IMR-90 (cell line): ENCODE measurements around the gene PDE6A. TPM values are rescaled to one million over a fixed set of nuclear protein-coding genes. Genes with fewer than 3 reads are reported as not detected.
"Not testable (repeated sequence)": the region's sequence is repeated elsewhere in the genome, so short reads cannot be mapped to it uniquely, and the experiment has no call there.

Source experiments
- ATAC-seq: fragments of 200-7000 bp; cut with Tn5 transposase; 2 replicates; pipeline ENCODE4 v1.9.1; 2020; ENCODE audit warnings: low read depth, mild to moderate bottlenecking, moderate library complexity
- BruUV-seq: library from RNA; stranded (reverse); fragments of 400-500 nt; replicated peaks from 2 replicates; lab custom pipeline; 2021; lab: Mats Ljungman, UMichigan
- CTCF ChIA-PET: fragments of 300-600 bp; formaldehyde crosslinking; extraction: SDS; loops from one replicate; lab custom pipeline; 2021; ENCODE audit warnings: antibody characterized with exemption; lab: Yijun Ruan, JAX
- POLR2A ChIA-PET: fragments of 300-600 bp; sonication (Branson Sonifier 250); formaldehyde crosslinking; loops from one replicate; lab custom pipeline; 2022; ENCODE audit warnings: antibody characterized with exemption; ENCODE audit not compliant: unreplicated experiment; lab: Charles Lee
- DNase-seq: peaks from one replicate; pipeline ENCODE4 v3.0.0; 2013
- H2AFZ ChIP-seq: replicated peaks from 2 replicates; pipeline ENCODE3; 2013; ENCODE audit warnings: low read length, mild to moderate bottlenecking; ENCODE audit not compliant: poor library complexity
- H2AK5ac ChIP-seq: 2 replicates; pipeline ENCODE4 v1.6.1; 2013; ENCODE audit warnings: low read depth, low read length, inconsistent platforms
- H2AK9ac ChIP-seq: replicated peaks from 2 replicates; pipeline ENCODE3; 2013; ENCODE audit warnings: mild to moderate bottlenecking, low read depth, low read length, moderate library complexity; ENCODE audit not compliant: poor library complexity
- H2BK120ac ChIP-seq: 2 replicates; pipeline ENCODE4 v1.6.1; 2013; ENCODE audit warnings: low read depth, low read length, inconsistent platforms
- H2BK15ac ChIP-seq: 3 replicates; pipeline ENCODE4 v1.6.1; 2013; ENCODE audit warnings: low read depth, low read length, inconsistent platforms
- H2BK20ac ChIP-seq: 2 replicates; pipeline ENCODE4 v1.6.1; 2013; ENCODE audit warnings: low read depth, mild to moderate bottlenecking, inconsistent platforms, low read length, moderate library complexity
- H2BK5ac ChIP-seq: 2 replicates; pipeline ENCODE4 v1.6.1; 2013; ENCODE audit warnings: mild to moderate bottlenecking, low read depth, low read length, inconsistent platforms; ENCODE audit not compliant: poor library complexity, severe bottlenecking
- H3K14ac ChIP-seq: replicated peaks from 2 replicates; pipeline ENCODE4 v1.6.1; 2013; ENCODE audit warnings: low read depth, low read length, inconsistent platforms
- H3K18ac ChIP-seq: 2 replicates; pipeline ENCODE4 v1.6.1; 2013; ENCODE audit warnings: low read depth, low read length, control low read depth
- H3K23ac ChIP-seq: 2 replicates; pipeline ENCODE4 v1.6.1; 2013; ENCODE audit warnings: low read depth, low read length, inconsistent platforms
- H3K27ac ChIP-seq: 2 replicates; pipeline ENCODE4 v1.5.1; 2013; ENCODE audit warnings: mild to moderate bottlenecking, control low read depth, low read length; ENCODE audit not compliant: insufficient read depth
- H3K27me3 ChIP-seq: 2 replicates; pipeline ENCODE4 v1.6.1; 2013; ENCODE audit warnings: low read length; ENCODE audit not compliant: control insufficient read depth, insufficient read depth
- H3K36me3 ChIP-seq: 2 replicates; pipeline ENCODE4 v1.6.1; 2013; ENCODE audit warnings: low read length, mixed read lengths; ENCODE audit not compliant: control insufficient read depth, insufficient read depth
- H3K4ac ChIP-seq: 2 replicates; pipeline ENCODE4 v1.6.1; 2013; ENCODE audit warnings: low read depth, low read length, inconsistent platforms
- H3K4me1 ChIP-seq: 2 replicates; pipeline ENCODE4 v1.6.1; 2013; ENCODE audit warnings: low read length, mixed read lengths; ENCODE audit not compliant: control insufficient read depth, insufficient read depth
- H3K4me2 ChIP-seq: 2 replicates; pipeline ENCODE4 v1.6.1; 2013; ENCODE audit warnings: low read depth, mild to moderate bottlenecking, control low read depth, low read length, moderate library complexity
- H3K4me3 ChIP-seq: 2 replicates; pipeline ENCODE4 v1.5.1; 2013; ENCODE audit warnings: low read depth, mild to moderate bottlenecking, control low read depth, low read length, moderate library complexity; ENCODE audit not compliant: insufficient read depth
- H3K56ac ChIP-seq: 2 replicates; pipeline ENCODE4 v1.6.1; 2013; ENCODE audit warnings: low read length, inconsistent platforms; ENCODE audit not compliant: insufficient read depth; ENCODE audit errors: extremely low read depth
- H3K79me1 ChIP-seq, 2 experiments: 2 replicates each; pipeline ENCODE4 v1.6.1; 2013; ENCODE audit warnings: low read length in 2 of 2, inconsistent platforms in 1 of 2, low read depth in 1 of 2
- H3K9ac ChIP-seq: 2 replicates; pipeline ENCODE4 v1.6.1; 2013; ENCODE audit warnings: low read depth, low read length, control low read depth
- H3K9me1 ChIP-seq: 2 replicates; pipeline ENCODE4 v1.6.1; 2013; ENCODE audit warnings: low read length, inconsistent platforms; ENCODE audit not compliant: insufficient read depth
- H3K9me3 ChIP-seq: 2 replicates; pipeline ENCODE4 v1.6.1; 2013; ENCODE audit warnings: low read length; ENCODE audit not compliant: control insufficient read depth, insufficient read depth
- H4K20me1 ChIP-seq: 2 replicates; pipeline ENCODE4 v1.6.1; 2013; ENCODE audit warnings: low read length, inconsistent platforms; ENCODE audit not compliant: insufficient read depth
- H4K5ac ChIP-seq: 2 replicates; pipeline ENCODE4 v1.6.1; 2013; ENCODE audit warnings: mild to moderate bottlenecking, low read depth, low read length, control low read depth
- H4K8ac ChIP-seq, 2 experiments: 2 replicates each; pipeline ENCODE4 v1.6.1; 2013; ENCODE audit warnings: low read depth in 2 of 2, low read length in 2 of 2, control low read depth in 1 of 2, inconsistent platforms in 1 of 2
- H4K91ac ChIP-seq: 2 replicates; pipeline ENCODE4 v1.6.1; 2013; ENCODE audit warnings: low read depth, low read length, inconsistent platforms; ENCODE audit not compliant: insufficient read depth
- BHLHE40 ChIP-seq: fragments of 150-350 bp; IDR thresholded peaks from 2 replicates; pipeline ENCODE4 v1.6.1; 2016; ENCODE audit warnings: mild to moderate bottlenecking, low read depth, low read length
- MAFK ChIP-seq: IDR thresholded peaks from 2 replicates; pipeline ENCODE4 v1.6.1; 2012; ENCODE audit warnings: low read depth, low read length, improper control_type of control experiment
- WGBS, 2 experiments: methylation state at CpG; one replicate each; pipeline versions ENCODE4 v1.1.5 to v1.1.7; 2013; ENCODE audit warnings: missing lambda C conversion rate in 2 of 2; ENCODE audit not compliant: insufficient read length in 1 of 2; ENCODE audit errors: extremely low coverage in 2 of 2; 5-methylcytosine and 5-hydroxymethylcytosine counted together
- dilution Hi-C: fragments of 300-500 bp; cut with HindIII; formaldehyde crosslinking; loops from one replicate; pipeline ENCODE4 v1.14.3; 2018; ENCODE audit warnings: low sequenced_read_pairs; ENCODE audit not compliant: unreplicated experiment
- in situ Hi-C: fragments of 300-500 bp; cut with MboI; formaldehyde crosslinking; loops from 3 replicates; pipeline ENCODE4 v1.14.3; 2019; ENCODE audit warnings: low sequenced_read_pairs, inconsistent platforms, mixed read lengths
- intact Hi-C: fragments of 100-400 bp; cut with micrococcal nuclease; formaldehyde crosslinking; loops from 2 replicates; pipeline ENCODE4 v1.10.0; 2022
- polyA plus RNA-seq, 3 experiments: library from polyadenylated mRNA; depleted of rRNA; stranded (reverse); fragments of >200 nt; gene quantifications; 2 replicates each; pipeline ENCODE4 v1.2.3, GENCODE V29; 2012; ENCODE audit warnings: low replicate concordance in 1 of 3
- total RNA-seq: library from RNA; depleted of rRNA; stranded (reverse); fragments of >200 nt; gene quantifications from 2 replicates; pipeline ENCODE4 v1.2.3, GENCODE V29; 2012

Gene PDE6A
- total and polyA plus RNA-seq, 2 of the 4 experiments (the other 2 are of a cell fraction) = not detected

GRCh38 chr5:149859746-149860145 is 84.8 kb downstream of the PDE6A start:
- no peak overlapping the region for H2BK15ac ChIP-seq
- H2BK5ac ChIP-seq = no peak overlapping the region
- H3K27ac ChIP-seq = no peak overlapping the region
- H2AK5ac ChIP-seq = no peak overlapping the region
- no peak overlapping the region for H3K4me2 ChIP-seq
- H4K20me1 ChIP-seq = no peaks in the 10 kb centered on the region
- H2BK120ac ChIP-seq = no peak overlapping the region
- H3K14ac ChIP-seq = no peak overlapping the region
- intact Hi-C loops = no loop called here
- dilution Hi-C loops = no loop called here
- H3K9ac ChIP-seq = no peak overlapping the region
- 0 out of 2 replicates have a peak, but pooled peaks cover 3% of the 10 kb centered on the region for H3K9me1 ChIP-seq
- POLR2A ChIA-PET = no interaction called here
- no peak overlapping the region for H4K5ac ChIP-seq
- no peaks in the 10 kb centered on the region for H3K79me1 ChIP-seq
- no peaks in the 10 kb centered on the region for H3K9me3 ChIP-seq
- DNase-seq (no peak), ATAC-seq (no peak)
- in situ Hi-C loops = no loop called here
- no peak overlapping the region for H4K91ac ChIP-seq
- TF ChIP-seq MAFK (no peak), BHLHE40 (no peak)
- H3K18ac ChIP-seq = no peak overlapping the region
- no peak overlapping the region for H3K4me3 ChIP-seq
- BruUV-seq = no TSS peak
- H3K36me3 ChIP-seq = no peaks in the 10 kb centered on the region
- H3K27me3 ChIP-seq = peaks cover 29% of the 10 kb centered on the region
- H3K4me1 ChIP-seq = no peaks in the 10 kb centered on the region; the same call in 1 of the 2 replicates
- no peak overlapping the region for H3K4ac ChIP-seq
- H2BK20ac ChIP-seq = no peak overlapping the region
- H2AFZ ChIP-seq = no peak overlapping the region
- CTCF ChIA-PET = no interaction called here
- H2AK9ac ChIP-seq = no peak overlapping the region
- no peak overlapping the region for H3K23ac ChIP-seq
- H4K8ac ChIP-seq = no peak overlapping the region
- no peak overlapping the region for H3K56ac ChIP-seq
- WGBS, 2 experiments = no CpG with 5 or more reads among the region's 4 CpGs

GRCh38 chr5:149858481-149858880 is 86.1 kb downstream of the PDE6A start:
- BruUV-seq, ATAC-seq, H4K91ac ChIP-seq, H3K14ac ChIP-seq, DNase-seq, H2BK15ac ChIP-seq, H3K56ac ChIP-seq, H3K9ac ChIP-seq, H2BK20ac ChIP-seq, in situ Hi-C loops, H4K8ac ChIP-seq, intact Hi-C loops, CTCF ChIA-PET, H3K27ac ChIP-seq, H2BK120ac ChIP-seq, H3K4me1 ChIP-seq, H2AK5ac ChIP-seq, H3K9me3 ChIP-seq, H3K79me1 ChIP-seq, H3K23ac ChIP-seq, H3K18ac ChIP-seq, H3K4ac ChIP-seq, H2BK5ac ChIP-seq, H3K36me3 ChIP-seq, dilution Hi-C loops, H2AK9ac ChIP-seq, H4K20me1 ChIP-seq, POLR2A ChIA-PET, H2AFZ ChIP-seq, H3K9me1 ChIP-seq, H3K4me3 ChIP-seq, H3K4me2 ChIP-seq, H4K5ac ChIP-seq: not testable (repeated sequence)
- 80% methylated on average over 1 of the region's 6 CpGs; no CpG with 5 or more reads in 1 of the 2 experiments for WGBS, 2 experiments
- peaks cover 36% of the 10 kb centered on the region for H3K27me3 ChIP-seq
